Measurements from ENCODE around the gene JUN.

JUN gene

GRCh38 chr1:58812468-58812867, 28.6 kb upstream of the JUN start:
- no peak overlapping the region for H3K27ac ChIP-seq (ENCODE audit: extremely low read depth, low read depth, low read length)
- CTCF ChIA-PET, result no interaction called here

DNA sequence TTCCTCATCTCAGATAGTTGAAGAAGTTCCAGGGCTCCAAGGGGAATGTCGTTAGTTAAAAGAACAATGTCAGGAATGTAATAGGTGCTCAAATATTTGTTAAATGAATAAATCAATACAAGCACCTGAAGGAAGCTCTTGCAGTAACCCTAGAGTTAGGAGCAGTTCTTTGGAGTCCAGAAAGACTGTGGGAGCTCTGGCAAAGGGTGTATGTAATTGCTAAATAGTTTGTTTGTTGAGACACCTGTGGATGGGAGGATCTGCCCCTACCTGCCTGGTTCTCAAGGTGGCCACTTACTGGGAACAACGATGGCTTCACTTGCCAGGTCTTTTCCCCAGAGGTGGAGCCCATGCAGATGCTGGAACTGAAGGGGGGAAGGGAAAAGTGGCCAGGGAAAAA, 27.5 kb upstream of the JUN start:
- CTCF ChIA-PET, result no interaction called here
- no peak for TF ChIP-seq ZNF155 (tag by site-specific recombination; IDR thresholded peaks at IDR 0.05)
- TF ChIP-seq KLF8 (tag by site-specific recombination; IDR thresholded peaks at IDR 0.05), result no peak
- no peak for TF ChIP-seq ZNF146 (tag by site-specific recombination; IDR thresholded peaks at IDR 0.05)
- no peak for TF ChIP-seq ZNF138 (tag by site-specific recombination; IDR thresholded peaks at IDR 0.05; ENCODE audit: borderline replicate concordance)
- TF ChIP-seq ZNF214 (tag by site-specific recombination; IDR thresholded peaks at IDR 0.05; ENCODE audit: borderline replicate concordance), result no peak
- TF ChIP-seq ZBTB1 (tag by site-specific recombination; IDR thresholded peaks at IDR 0.05), result no peak
- TF ChIP-seq ZNF530 (tag by site-specific recombination; IDR thresholded peaks at IDR 0.05; ENCODE audit: low read depth), result no peak
- TF ChIP-seq MZF1 (tag by site-specific recombination; IDR thresholded peaks at IDR 0.05; ENCODE audit: borderline replicate concordance), result no peak
- TF ChIP-seq, protein P1, sequence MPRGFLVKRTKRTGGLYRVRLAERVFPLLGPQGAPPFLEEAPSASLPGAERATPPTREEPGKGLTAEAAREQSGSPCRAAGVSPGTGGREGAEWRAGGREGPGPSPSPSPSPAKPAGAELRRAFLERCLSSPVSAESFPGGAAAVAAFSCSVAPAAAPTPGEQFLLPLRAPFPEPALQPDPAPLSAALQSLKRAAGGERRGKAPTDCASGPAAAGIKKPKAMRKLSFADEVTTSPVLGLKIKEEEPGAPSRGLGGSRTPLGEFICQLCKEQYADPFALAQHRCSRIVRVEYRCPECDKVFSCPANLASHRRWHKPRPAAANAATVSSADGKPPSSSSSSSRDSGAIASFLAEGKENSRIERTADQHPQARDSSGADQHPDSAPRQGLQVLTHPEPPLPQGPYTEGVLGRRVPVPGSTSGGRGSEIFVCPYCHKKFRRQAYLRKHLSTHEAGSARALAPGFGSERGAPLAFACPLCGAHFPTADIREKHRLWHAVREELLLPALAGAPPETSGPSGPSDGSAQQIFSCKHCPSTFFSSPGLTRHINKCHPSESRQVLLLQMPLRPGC (tag by site-specific recombination; IDR thresholded peaks at IDR 0.05), result no peak
- TF ChIP-seq ZNF677 (tag by site-specific recombination; IDR thresholded peaks at IDR 0.05), result no peak
- TF ChIP-seq ZNF785 (tag by site-specific recombination; IDR thresholded peaks at IDR 0.05), result no peak
- Histone ChIP-seq H3K4me3 (ENCODE audit: low read depth, low read length) (no peak overlapping the region), H3K4me1 (ENCODE audit: control insufficient read depth, insufficient read depth, low read length) (peaks cover 7% of the 10 kb centered on the region), H3K27ac (ENCODE audit: extremely low read depth, low read depth, low read length) (no peak overlapping the region), H3K36me3 (ENCODE audit: control insufficient read depth in 2 of 2, insufficient read depth in 1 of 2, low read length in 2 of 2) (no peaks in the 10 kb centered on the region), H3K9me3 (ENCODE audit: control insufficient read depth, insufficient read depth, low read depth, low read length) (no peaks in the 10 kb centered on the region)
- POLR2A ChIA-PET, result no interaction called here

More at GRCh38 chr1:58812468-58812867, 28.6 kb upstream of the JUN start:
- POLR2A ChIA-PET, result no interaction called here
- Histone ChIP-seq H3K9me3 (ENCODE audit: control insufficient read depth, insufficient read depth, low read depth, low read length) (no peaks in the 10 kb centered on the region), H3K4me3 (ENCODE audit: low read depth, low read length) (no peak overlapping the region), H3K36me3 (ENCODE audit: control insufficient read depth in 2 of 2, insufficient read depth in 1 of 2, low read length in 2 of 2) (no peaks in the 10 kb centered on the region), H3K4me1 (ENCODE audit: control insufficient read depth, insufficient read depth, low read length) (peaks cover 7% of the 10 kb centered on the region)
- no peak for TF ChIP-seq ZNF555 (tag by site-specific recombination; conservative IDR thresholded peaks at IDR 0.05)
- no peak for TF ChIP-seq ZNF580 (tag by site-specific recombination; IDR thresholded peaks at IDR 0.05)
- TF ChIP-seq ZNF623 (tag by site-specific recombination; IDR thresholded peaks at IDR 0.05), result peak; percentile 73
- TF ChIP-seq ZNF366 (tag by site-specific recombination; conservative IDR thresholded peaks at IDR 0.05), result no peak
- TF ChIP-seq KLF8 (tag by site-specific recombination; IDR thresholded peaks at IDR 0.05), result no peak
- no peak for TF ChIP-seq PRDM4 (tag by site-specific recombination; IDR thresholded peaks at IDR 0.05)

GRCh38 chr1:58809325-58810010, 25.6 kb upstream of the JUN start:
- ChIA-PET POLR2A (interaction anchor here (0.7 to 1.2 kb wide), 2 partner anchors 23 to 477 kb away, joined by 3 to 6 read pairs; no protein-coding TSS in a partner anchor), CTCF (no interaction called here)
- no peak overlapping the region for H3K27ac ChIP-seq (ENCODE audit: extremely low read depth, low read depth, low read length)

More at GRCh38 chr1:58809325-58810010, 25.6 kb upstream of the JUN start:
- Histone ChIP-seq H3K4me1 (ENCODE audit: control insufficient read depth, insufficient read depth, low read length) (no peaks in the 10 kb centered on the region), H3K4me3 (ENCODE audit: low read depth, low read length) (no peak overlapping the region), H3K9me3 (ENCODE audit: control insufficient read depth, insufficient read depth, low read depth, low read length) (no peaks in the 10 kb centered on the region), H3K36me3 (ENCODE audit: control insufficient read depth in 2 of 2, insufficient read depth in 1 of 2, low read length in 2 of 2) (no peaks in the 10 kb centered on the region)
- TF ChIP-seq ZNF510 (tag by site-specific recombination; IDR thresholded peaks at IDR 0.05; ENCODE audit: insufficient replicate concordance) (no peak), ZNF140 (tag by site-specific recombination; IDR thresholded peaks at IDR 0.05) (no peak), ZBTB8A (tag by site-specific recombination; IDR thresholded peaks at IDR 0.05) (no peak), ZFHX2 (tag by site-specific recombination; conservative IDR thresholded peaks at IDR 0.05) (peak; percentile 77), MZF1 (tag by site-specific recombination; IDR thresholded peaks at IDR 0.05; ENCODE audit: borderline replicate concordance) (no peak), EGR2 (tag by site-specific recombination; IDR thresholded peaks at IDR 0.05; ENCODE audit: low read depth) (0 out of 2 replicates have a peak, but pooled peaks have one; percentile 10), HIC1 (tag by site-specific recombination; IDR thresholded peaks at IDR 0.05) (no peak)
